Panc1 (cell line): ENCODE measurements around the gene FKBP9. TPM values are rescaled to one million over a fixed set of nuclear protein-coding genes. Genes with fewer than 3 reads are reported as not detected.

Source experiments
- ATAC-seq: fragments of 200-7000 bp; cut with Tn5 transposase; 2 replicates; pipeline ENCODE4 v1.9.1; 2020; ENCODE audit warnings: mild to moderate bottlenecking, moderate library complexity
- BruUV-seq: library from RNA; stranded (reverse); fragments of 400-500 nt; replicated peaks from 2 replicates; lab custom pipeline; 2021; lab: Mats Ljungman, UMichigan
- CTCF ChIA-PET: fragments of 300-600 bp; sonication (Branson Sonifier 250); formaldehyde crosslinking; loops from one replicate; lab custom pipeline; 2022; ENCODE audit warnings: antibody characterized with exemption; lab: Charles Lee
- POLR2A ChIA-PET: fragments of 300-600 bp; sonication (Branson Sonifier 250); formaldehyde crosslinking; loops from one replicate; lab custom pipeline; 2022; ENCODE audit warnings: antibody characterized with exemption; lab: Charles Lee
- DNase-seq: peaks from one replicate; pipeline ENCODE4 v3.0.0-alpha.2; 2010; ENCODE audit warnings: low read depth, low spot score
- H3K27ac ChIP-seq: 2 replicates; pipeline ENCODE4 v1.5.1; 2011; ENCODE audit warnings: mild to moderate bottlenecking, low read length, inconsistent platforms
- H3K27me3 ChIP-seq: fragments of 200-500 bp; sonication (Bioruptor generic); 2 replicates; pipeline ENCODE4 v1.6.0; 2014; ENCODE audit warnings: low read length, inconsistent platforms; ENCODE audit not compliant: control insufficient read depth, insufficient read depth
- H3K36me3 ChIP-seq: fragments of 200-500 bp; sonication (Bioruptor generic); 2 replicates; pipeline ENCODE4 v1.5.1; 2014; ENCODE audit warnings: inconsistent platforms, mild to moderate bottlenecking, low read length, moderate library complexity; ENCODE audit not compliant: control insufficient read depth, insufficient read depth
- H3K4me1 ChIP-seq: 2 replicates; pipeline ENCODE4 v1.5.1; 2011; ENCODE audit warnings: inconsistent platforms, mild to moderate bottlenecking, low read length, moderate library complexity; ENCODE audit not compliant: control insufficient read depth, insufficient read depth
- H3K4me3 ChIP-seq, 2 experiments: 2 replicates each; pipeline ENCODE4 v1.5.1; 2011 to 2012; ENCODE audit warnings: low read depth in 2 of 2, low read length in 2 of 2, mild to moderate bottlenecking in 2 of 2, inconsistent platforms in 1 of 2, moderate library complexity in 1 of 2
- H3K9me3 ChIP-seq: fragments of 200-500 bp; sonication (Bioruptor generic); 2 replicates; pipeline ENCODE4 v1.5.1; 2014; ENCODE audit warnings: low read depth, mild to moderate bottlenecking, inconsistent platforms, low read length, moderate library complexity; ENCODE audit not compliant: control insufficient read depth, insufficient read depth
- CTCF ChIP-seq: fragments of 450-650 bp; IDR thresholded peaks from 2 replicates; pipeline ENCODE4 v1.5.1; 2017; ENCODE audit warnings: mild to moderate bottlenecking
- POLR2AphosphoS5 ChIP-seq: IDR thresholded peaks from 2 replicates; pipeline ENCODE4 v1.6.1; 2012; ENCODE audit warnings: mild to moderate bottlenecking, low read depth, low read length, moderate library complexity
- SIN3A ChIP-seq: IDR thresholded peaks from 2 replicates; pipeline ENCODE4 v1.6.1; 2012; ENCODE audit warnings: low read depth, mild to moderate bottlenecking, low read length, moderate library complexity, borderline replicate concordance; ENCODE audit not compliant: insufficient read depth
- TCF7L2 ChIP-seq: IDR thresholded peaks from 2 replicates; pipeline ENCODE4 v1.6.1; 2011; ENCODE audit warnings: mild to moderate bottlenecking, low read depth, low read length, inconsistent platforms
- in situ Hi-C: cut with HindIII; loops from 2 replicates; pipeline ENCODE4 v1.10.0; 2016; ENCODE audit warnings: low sequenced_read_pairs, low pct_unique_long_range_greater_than_20kb
- intact Hi-C: fragments of 100-400 bp; cut with micrococcal nuclease; formaldehyde crosslinking; loops from one replicate; pipeline ENCODE4 v1.10.0; 2022; ENCODE audit not compliant: unreplicated experiment
- total RNA-seq: library from RNA; stranded (reverse); gene quantifications from one replicate; pipeline ENCODE4 v1.2.1, GENCODE V29; 2021; ENCODE audit not compliant: unreplicated experiment
- TF ChIP-seq, protein P1 (sequence below), 2 experiments: IDR thresholded peaks; 2 replicates each; pipeline ENCODE4 v1.6.1; 2011 to 2012; ENCODE audit warnings: low read depth in 2 of 2, control low read depth in 1 of 2, low read length in 1 of 2, mild to moderate bottlenecking in 1 of 2, moderate library complexity in 1 of 2; ENCODE audit not compliant: insufficient read depth in 1 of 2

FKBP9 gene
- total RNA-seq, 1 experiment from 2014 or later: 183 TPM

- CTCF ChIA-PET: interaction anchor here (1.8 kb wide), 1 partner anchor 189 kb away, joined by 4 read pairs; no protein-coding TSS in a partner anchor
- no peak overlapping the region for H3K27ac ChIP-seq
- no peaks in the 10 kb centered on the region for H3K27me3 ChIP-seq
- no peaks in the 10 kb centered on the region for H3K36me3 ChIP-seq
- H3K9me3 ChIP-seq: no peaks in the 10 kb centered on the region
- no peak overlapping the region for H3K4me3 ChIP-seq
- BruUV-seq: no TSS peak
- ATAC-seq (no peak), DNase-seq (no peak)
- in situ Hi-C loops (no loop called here), intact Hi-C loops (no loop called here)
- H3K4me1 ChIP-seq: peaks cover 17% of the 10 kb centered on the region
- POLR2A ChIA-PET: no interaction called here
- TF ChIP-seq, protein P1, sequence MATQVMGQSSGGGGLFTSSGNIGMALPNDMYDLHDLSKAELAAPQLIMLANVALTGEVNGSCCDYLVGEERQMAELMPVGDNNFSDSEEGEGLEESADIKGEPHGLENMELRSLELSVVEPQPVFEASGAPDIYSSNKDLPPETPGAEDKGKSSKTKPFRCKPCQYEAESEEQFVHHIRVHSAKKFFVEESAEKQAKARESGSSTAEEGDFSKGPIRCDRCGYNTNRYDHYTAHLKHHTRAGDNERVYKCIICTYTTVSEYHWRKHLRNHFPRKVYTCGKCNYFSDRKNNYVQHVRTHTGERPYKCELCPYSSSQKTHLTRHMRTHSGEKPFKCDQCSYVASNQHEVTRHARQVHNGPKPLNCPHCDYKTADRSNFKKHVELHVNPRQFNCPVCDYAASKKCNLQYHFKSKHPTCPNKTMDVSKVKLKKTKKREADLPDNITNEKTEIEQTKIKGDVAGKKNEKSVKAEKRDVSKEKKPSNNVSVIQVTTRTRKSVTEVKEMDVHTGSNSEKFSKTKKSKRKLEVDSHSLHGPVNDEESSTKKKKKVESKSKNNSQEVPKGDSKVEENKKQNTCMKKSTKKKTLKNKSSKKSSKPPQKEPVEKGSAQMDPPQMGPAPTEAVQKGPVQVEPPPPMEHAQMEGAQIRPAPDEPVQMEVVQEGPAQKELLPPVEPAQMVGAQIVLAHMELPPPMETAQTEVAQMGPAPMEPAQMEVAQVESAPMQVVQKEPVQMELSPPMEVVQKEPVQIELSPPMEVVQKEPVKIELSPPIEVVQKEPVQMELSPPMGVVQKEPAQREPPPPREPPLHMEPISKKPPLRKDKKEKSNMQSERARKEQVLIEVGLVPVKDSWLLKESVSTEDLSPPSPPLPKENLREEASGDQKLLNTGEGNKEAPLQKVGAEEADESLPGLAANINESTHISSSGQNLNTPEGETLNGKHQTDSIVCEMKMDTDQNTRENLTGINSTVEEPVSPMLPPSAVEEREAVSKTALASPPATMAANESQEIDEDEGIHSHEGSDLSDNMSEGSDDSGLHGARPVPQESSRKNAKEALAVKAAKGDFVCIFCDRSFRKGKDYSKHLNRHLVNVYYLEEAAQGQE (IDR thresholded peaks at IDR 0.05; ENCODE audit: insufficient read depth in 1 of 2, low read depth in 2 of 2, low read length in 1 of 2): no peak
- TF ChIP-seq SIN3A (no peak), POLR2AphosphoS5 (no peak), TCF7L2 (no peak), CTCF (no peak)
Observed at GRCh38 chr7:33035776-33036175, 78.5 kb downstream of the FKBP9 start.

DNA sequence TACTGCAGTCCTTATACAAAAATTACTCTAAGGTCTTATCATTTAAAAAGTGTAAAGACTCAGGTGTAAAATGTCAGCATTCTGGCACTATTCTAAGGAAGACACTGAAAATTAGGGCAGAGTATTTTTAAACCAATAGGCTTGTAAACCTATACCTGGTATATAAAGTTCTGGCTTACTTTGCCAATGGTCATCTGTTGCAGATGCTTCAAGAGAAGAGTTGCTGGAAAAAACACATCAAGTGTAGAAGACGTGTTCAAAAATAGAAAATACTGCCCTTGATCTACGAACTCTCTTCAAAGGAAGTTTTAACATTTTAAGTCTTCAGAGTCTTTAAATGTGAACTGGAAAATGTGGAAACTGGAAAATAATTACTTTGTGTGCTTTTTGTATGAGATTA, 81.4 kb downstream of the FKBP9 start:
- peak overlapping the region; percentile 55; the same call in 1 of the 2 replicates for H3K27ac ChIP-seq
- POLR2A ChIA-PET: no interaction called here

More for the DNA sequence above, 81.4 kb downstream of the FKBP9 start:
- H3K4me3 ChIP-seq: no peak overlapping the region
- in situ Hi-C loops (no loop called here), intact Hi-C loops (no loop called here)
- H3K36me3 ChIP-seq: no peaks in the 10 kb centered on the region
- no TSS peak for BruUV-seq
- peaks cover 36% of the 10 kb centered on the region for H3K4me1 ChIP-seq
- DNase-seq (no peak), ATAC-seq (no peak)
- H3K9me3 ChIP-seq: no peaks in the 10 kb centered on the region
- CTCF ChIA-PET: no interaction called here
- no peak for TF ChIP-seq CTCF
- no peak for TF ChIP-seq SIN3A
- TF ChIP-seq POLR2AphosphoS5: no peak
- H3K27me3 ChIP-seq: no peaks in the 10 kb centered on the region
